ENCODE results near the gene CNOT4.

DNA sequence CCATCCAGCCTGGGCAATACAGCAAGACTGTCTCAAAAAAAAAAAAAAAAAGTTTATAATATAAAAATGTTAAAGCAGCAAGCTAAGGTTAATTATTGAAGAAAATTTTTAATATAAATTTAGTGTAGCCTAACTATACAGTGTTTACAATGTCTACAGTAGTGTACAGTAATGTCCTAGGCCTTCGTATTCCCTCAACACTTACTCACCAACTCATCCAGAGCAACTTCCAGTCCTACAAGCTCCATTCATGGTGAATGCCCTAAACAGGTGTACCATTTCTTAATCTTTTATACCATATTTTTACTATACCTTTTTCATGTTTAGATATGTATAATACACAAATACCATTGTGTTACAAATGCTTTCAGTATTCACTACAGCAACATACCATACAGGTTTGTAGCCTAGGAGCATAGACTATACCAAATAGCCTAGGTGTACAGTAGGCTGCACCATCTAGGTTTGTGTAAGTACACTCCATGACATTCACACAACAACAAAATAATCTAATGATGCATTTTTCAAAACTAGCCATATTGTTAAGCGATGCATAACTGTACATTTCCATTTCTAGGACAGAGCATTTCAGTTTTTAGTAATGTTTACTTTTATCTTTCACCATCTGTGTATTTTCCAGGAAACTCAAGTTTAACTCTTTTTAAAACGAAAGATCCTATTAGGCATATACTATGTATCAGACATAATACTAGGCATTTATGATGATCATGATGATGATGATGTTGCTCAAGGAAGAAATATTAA lies 43.3 kb downstream of the CNOT4 start:
- TF ChIP-seq, protein P1, sequence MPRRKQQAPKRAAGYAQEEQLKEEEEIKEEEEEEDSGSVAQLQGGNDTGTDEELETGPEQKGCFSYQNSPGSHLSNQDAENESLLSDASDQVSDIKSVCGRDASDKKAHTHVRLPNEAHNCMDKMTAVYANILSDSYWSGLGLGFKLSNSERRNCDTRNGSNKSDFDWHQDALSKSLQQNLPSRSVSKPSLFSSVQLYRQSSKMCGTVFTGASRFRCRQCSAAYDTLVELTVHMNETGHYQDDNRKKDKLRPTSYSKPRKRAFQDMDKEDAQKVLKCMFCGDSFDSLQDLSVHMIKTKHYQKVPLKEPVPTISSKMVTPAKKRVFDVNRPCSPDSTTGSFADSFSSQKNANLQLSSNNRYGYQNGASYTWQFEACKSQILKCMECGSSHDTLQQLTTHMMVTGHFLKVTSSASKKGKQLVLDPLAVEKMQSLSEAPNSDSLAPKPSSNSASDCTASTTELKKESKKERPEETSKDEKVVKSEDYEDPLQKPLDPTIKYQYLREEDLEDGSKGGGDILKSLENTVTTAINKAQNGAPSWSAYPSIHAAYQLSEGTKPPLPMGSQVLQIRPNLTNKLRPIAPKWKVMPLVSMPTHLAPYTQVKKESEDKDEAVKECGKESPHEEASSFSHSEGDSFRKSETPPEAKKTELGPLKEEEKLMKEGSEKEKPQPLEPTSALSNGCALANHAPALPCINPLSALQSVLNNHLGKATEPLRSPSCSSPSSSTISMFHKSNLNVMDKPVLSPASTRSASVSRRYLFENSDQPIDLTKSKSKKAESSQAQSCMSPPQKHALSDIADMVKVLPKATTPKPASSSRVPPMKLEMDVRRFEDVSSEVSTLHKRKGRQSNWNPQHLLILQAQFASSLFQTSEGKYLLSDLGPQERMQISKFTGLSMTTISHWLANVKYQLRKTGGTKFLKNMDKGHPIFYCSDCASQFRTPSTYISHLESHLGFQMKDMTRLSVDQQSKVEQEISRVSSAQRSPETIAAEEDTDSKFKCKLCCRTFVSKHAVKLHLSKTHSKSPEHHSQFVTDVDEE (CRISPR knock-in tag; IDR thresholded peaks at IDR 0.05): no peak
- no peak for TF ChIP-seq ZC3H10 (CRISPR knock-in tag; IDR thresholded peaks at IDR 0.05)
- TF ChIP-seq CREB5 (CRISPR knock-in tag; IDR thresholded peaks at IDR 0.05; ENCODE audit: low read depth): no peak
- no peak for TF ChIP-seq ZNF8 (CRISPR knock-in tag; IDR thresholded peaks at IDR 0.05)
- TF ChIP-seq OSR1 (CRISPR knock-in tag; IDR thresholded peaks at IDR 0.05): no peak
- no peak for TF ChIP-seq ZFP3 (CRISPR knock-in tag; IDR thresholded peaks at IDR 0.05)
- TF ChIP-seq ZNF565 (CRISPR knock-in tag; conservative IDR thresholded peaks at IDR 0.05; ENCODE audit: low read depth): no peak
- TF ChIP-seq TCF4 (CRISPR knock-in tag; IDR thresholded peaks at IDR 0.05; ENCODE audit: borderline replicate concordance): no peak
- no peak for TF ChIP-seq ZNF70 (CRISPR knock-in tag; IDR thresholded peaks at IDR 0.05)
- TF ChIP-seq, protein P2, sequence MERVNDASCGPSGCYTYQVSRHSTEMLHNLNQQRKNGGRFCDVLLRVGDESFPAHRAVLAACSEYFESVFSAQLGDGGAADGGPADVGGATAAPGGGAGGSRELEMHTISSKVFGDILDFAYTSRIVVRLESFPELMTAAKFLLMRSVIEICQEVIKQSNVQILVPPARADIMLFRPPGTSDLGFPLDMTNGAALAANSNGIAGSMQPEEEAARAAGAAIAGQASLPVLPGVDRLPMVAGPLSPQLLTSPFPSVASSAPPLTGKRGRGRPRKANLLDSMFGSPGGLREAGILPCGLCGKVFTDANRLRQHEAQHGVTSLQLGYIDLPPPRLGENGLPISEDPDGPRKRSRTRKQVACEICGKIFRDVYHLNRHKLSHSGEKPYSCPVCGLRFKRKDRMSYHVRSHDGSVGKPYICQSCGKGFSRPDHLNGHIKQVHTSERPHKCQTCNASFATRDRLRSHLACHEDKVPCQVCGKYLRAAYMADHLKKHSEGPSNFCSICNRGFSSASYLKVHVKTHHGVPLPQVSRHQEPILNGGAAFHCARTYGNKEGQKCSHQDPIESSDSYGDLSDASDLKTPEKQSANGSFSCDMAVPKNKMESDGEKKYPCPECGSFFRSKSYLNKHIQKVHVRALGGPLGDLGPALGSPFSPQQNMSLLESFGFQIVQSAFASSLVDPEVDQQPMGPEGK (CRISPR knock-in tag; IDR thresholded peaks at IDR 0.05; ENCODE audit: borderline replicate concordance): no peak
- no peak for TF ChIP-seq CSRNP3 (CRISPR knock-in tag; IDR thresholded peaks at IDR 0.05)
